ENCODE data around the gene KRT78.

The KRT78 gene

GRCh38 chr12:52824741-52825410 is 23.9 kb downstream of the KRT78 start:
- no peak for DNase-seq (ENCODE audit: low spot score)

- DNase-seq (ENCODE audit: low spot score) = no peak
Observed at GRCh38 chr12:52823761-52824450, 24.9 kb downstream of the KRT78 start.

GRCh38 chr12:52822771-52823510 is 25.9 kb downstream of the KRT78 start:
- no peak for DNase-seq (ENCODE audit: low spot score)

- DNase-seq (ENCODE audit: low spot score) = no peak
Observed at GRCh38 chr12:52821826-52822660, 26.8 kb downstream of the KRT78 start.

GRCh38 chr12:52821071-52821730 is 27.6 kb downstream of the KRT78 start:
- DNase-seq (ENCODE audit: low spot score) = no peak

- DNase-seq (ENCODE audit: low spot score) = no peak
Observed at GRCh38 chr12:52820521-52820920, 28.3 kb downstream of the KRT78 start.

- no peak for DNase-seq (ENCODE audit: low spot score)
Observed at GRCh38 chr12:52819731-52820510, 28.9 kb downstream of the KRT78 start.

GRCh38 chr12:52818887-52819420 is 29.8 kb downstream of the KRT78 start:
- no peak for DNase-seq (ENCODE audit: low spot score)

- no peak for DNase-seq (ENCODE audit: low spot score)
Observed at GRCh38 chr12:52818388-52818787, 30.4 kb downstream of the KRT78 start.

- no peak for DNase-seq (ENCODE audit: low spot score)
Observed at GRCh38 chr12:52817699-52818238, 31.0 kb downstream of the KRT78 start.

- DNase-seq (ENCODE audit: low spot score) = no peak
Observed at GRCh38 chr12:52817003-52817698, 31.6 kb downstream of the KRT78 start.

GRCh38 chr12:52815676-52816588 is 32.9 kb downstream of the KRT78 start:
- DNase-seq (ENCODE audit: low spot score) = no peak

- no peak for DNase-seq (ENCODE audit: low spot score)
Observed at GRCh38 chr12:52815161-52815560, 33.6 kb downstream of the KRT78 start.

GRCh38 chr12:52814710-52815155 is 34.1 kb downstream of the KRT78 start:
- DNase-seq (ENCODE audit: low spot score) = no peak

- no peak for DNase-seq (ENCODE audit: low spot score)
Observed at GRCh38 chr12:52813885-52814709, 34.7 kb downstream of the KRT78 start, which contains the start of gene KRT4. KRT4 (minus strand) TSS chr12:52814116; CDS start chr12:52814058, 58 bp downstream.

- no peak for DNase-seq (ENCODE audit: low spot score)
Observed at GRCh38 chr12:52813203-52813819, 35.5 kb downstream of the KRT78 start.

- no peak for DNase-seq (ENCODE audit: low spot score)
Observed at GRCh38 chr12:52812749-52813148, 36.0 kb downstream of the KRT78 start.
